ENCODE measurements around the gene TNRC18.

DNA sequence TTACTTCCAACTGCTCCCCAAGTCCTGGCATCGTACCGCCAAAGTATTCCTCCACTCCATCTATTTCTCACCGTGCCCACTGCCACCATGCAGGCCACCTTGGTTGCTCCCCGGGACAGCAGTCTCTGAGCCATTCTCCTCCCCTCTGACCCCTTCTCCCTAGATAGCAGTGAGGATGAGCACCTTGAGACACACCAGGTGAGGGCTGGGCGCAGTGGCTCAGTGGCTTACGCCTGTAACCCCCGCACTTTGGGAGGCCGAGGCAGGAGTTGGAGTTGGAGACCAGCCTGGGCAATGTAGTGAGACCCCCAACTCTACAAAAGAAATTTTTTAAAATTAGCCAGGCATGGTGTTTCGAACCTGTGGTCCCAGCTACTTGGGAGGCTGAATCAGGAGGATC is 136.7 kb downstream of the TNRC18 start:
- TF ChIP-seq CTCF (IDR thresholded peaks at IDR 0.05; ENCODE audit: extremely low read depth in 1 of 2, insufficient read depth in 1 of 2, low read depth in 1 of 2, low read length in 2 of 2) (no peak), EZH2 (IDR thresholded peaks at IDR 0.05; ENCODE audit: borderline replicate concordance, low read depth, low read length, severe bottlenecking) (no peak), POLR2A (IDR thresholded peaks at IDR 0.05; ENCODE audit: low read depth, low read length) (no peak), POLR2AphosphoS5 (IDR thresholded peaks at IDR 0.05; ENCODE audit: insufficient read depth, low read depth, low read length) (no peak), JUN (IDR thresholded peaks at IDR 0.05; ENCODE audit: borderline replicate concordance, insufficient read depth, insufficient read length, low read depth) (no peak)
- TF ChIP-seq, protein P1, sequence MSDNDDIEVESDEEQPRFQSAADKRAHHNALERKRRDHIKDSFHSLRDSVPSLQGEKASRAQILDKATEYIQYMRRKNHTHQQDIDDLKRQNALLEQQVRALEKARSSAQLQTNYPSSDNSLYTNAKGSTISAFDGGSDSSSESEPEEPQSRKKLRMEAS (IDR thresholded peaks at IDR 0.05; ENCODE audit: insufficient read depth, insufficient read length): no peak
